ENCODE measurements around the gene RPRD2.

GRCh38 chr1:150320667-150320978 is 43.3 kb upstream of the RPRD2 start:
- TF ChIP-seq CTCF (optimal IDR thresholded peaks at IDR 0.05 in 1 of 3, IDR thresholded peaks at IDR 0.05 in 1 of 3, conservative IDR thresholded peaks at IDR 0.05 in 1 of 3; ENCODE audit: extremely low read depth in 1 of 3, insufficient read depth in 2 of 3, low read length in 3 of 3) (no peak), EZH2 (IDR thresholded peaks at IDR 0.05; ENCODE audit: low read length) (no peak)

All from keratinocyte (primary cell).